Measurements from ENCODE around the gene ABHD1.
"Not testable (repeated sequence)": the region's sequence is repeated elsewhere in the genome, so short reads cannot be mapped to it uniquely, and the experiment has no call there.

ABHD1 gene

DNA sequence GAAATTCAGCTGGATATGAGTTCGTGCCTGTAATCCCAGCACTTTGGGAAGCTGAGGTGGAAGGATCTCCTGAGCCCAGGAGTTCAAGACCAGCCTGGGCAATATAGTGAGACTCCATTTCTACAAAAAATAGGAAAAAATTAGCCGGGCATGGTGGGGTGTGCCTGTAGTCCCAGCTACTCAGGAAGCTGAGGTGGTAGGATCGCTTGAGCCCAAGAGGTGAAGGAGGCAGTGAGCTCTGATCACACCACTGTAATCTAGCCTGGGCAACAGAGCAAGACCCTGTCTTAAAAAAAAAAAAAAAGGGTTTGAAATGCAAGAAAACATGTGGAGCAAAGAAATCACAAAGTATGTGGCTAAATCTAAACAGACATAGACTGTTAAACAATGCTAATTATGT is 14.5 kb upstream of the ABHD1 start:
- DNase-seq (ENCODE audit: low read depth, low spot score) = no peak

DNA sequence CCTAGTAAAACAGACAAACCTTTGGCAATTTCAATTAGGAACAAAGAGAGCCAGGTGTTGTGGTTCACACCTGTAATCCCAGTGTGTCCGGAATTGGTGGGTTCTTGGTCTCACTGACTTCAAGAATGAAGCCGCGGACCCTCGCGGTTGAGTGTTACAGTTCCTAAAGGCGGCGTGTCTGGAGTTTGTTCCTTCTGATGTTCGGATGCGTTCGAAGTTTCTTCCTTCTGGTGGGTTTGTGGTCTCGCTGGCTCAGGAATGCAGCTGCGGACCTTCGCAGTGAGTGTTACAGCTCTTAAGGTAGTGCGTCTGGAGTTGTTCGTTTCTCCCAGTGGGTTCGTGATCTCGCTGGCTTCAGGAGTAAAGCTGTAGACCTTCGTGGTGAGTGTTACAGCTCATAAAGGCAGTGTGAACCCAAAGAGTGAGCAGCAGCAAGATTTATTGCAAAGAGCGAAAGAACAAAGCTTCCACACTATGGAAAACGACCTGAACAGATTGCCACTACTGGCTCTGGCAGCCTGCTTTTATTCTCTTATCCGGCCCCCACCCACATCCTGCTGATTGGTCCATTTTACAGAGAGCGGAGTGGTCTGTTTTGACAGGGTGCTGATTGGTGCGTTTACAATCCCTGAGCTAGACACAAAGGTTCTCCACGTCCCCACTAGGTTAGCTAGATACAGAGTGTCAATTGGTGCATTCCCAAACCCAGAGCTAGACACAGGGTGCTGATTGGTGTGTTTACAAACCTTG is 12.8 kb upstream of the ABHD1 start:
- not testable (repeated sequence) for DNase-seq (ENCODE audit: low read depth, low spot score)

DNA sequence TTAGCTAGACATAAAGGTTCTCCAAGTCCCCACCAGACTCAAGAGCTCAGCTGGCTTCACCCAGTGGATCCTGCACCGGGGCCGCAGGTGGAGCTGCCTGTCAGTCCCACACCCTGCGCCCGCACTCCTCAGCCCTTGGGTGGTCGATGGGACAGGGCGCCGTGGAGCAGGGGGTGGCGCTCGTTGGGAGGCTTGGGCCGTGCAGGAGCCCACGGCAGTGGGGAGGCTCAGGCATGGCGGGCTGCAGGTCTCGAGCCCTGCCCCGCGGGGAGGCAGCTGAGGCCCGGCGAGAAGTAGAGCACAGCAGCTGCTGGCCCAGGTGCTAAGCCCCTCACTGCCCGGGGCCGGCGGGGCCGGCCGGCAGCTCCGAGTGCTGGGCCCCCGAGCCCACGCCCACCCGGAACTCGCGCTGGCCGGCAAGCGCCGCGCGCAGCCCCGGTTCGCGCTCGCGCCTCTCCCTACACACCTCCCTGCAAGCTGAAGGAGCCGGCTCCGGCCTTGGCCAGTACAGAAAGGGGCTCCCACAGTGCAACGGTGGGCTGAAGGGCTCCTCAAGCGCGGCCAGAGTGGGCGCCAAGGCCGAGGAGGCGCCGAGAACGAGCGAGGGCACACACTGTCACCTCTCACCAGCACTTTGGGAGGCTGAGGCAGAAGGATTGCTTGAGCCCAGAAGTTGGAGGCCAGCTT is 12.1 kb upstream of the ABHD1 start:
- not testable (repeated sequence) for DNase-seq (ENCODE audit: low read depth, low spot score)

DNA sequence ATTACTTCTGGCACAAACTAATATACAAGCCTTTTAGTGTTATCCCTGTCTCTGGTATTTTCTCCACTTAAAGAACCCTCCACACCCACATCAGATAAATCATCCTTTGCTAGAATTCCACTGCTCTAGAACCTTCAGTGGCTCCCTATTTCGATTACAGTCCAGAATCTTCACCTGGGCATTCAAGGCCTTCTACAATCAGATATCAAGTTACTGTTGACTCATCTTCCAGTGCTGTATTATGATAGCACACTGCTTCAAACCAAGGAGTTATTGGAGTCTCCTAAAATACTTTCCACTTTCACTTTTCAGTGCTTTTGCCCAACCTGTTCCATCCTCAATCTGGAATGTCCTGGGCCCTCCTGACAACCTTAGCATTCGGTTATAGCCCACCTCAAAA is 8.1 kb upstream of the ABHD1 start:
- no peak for DNase-seq (ENCODE audit: low read depth, low spot score)

DNA sequence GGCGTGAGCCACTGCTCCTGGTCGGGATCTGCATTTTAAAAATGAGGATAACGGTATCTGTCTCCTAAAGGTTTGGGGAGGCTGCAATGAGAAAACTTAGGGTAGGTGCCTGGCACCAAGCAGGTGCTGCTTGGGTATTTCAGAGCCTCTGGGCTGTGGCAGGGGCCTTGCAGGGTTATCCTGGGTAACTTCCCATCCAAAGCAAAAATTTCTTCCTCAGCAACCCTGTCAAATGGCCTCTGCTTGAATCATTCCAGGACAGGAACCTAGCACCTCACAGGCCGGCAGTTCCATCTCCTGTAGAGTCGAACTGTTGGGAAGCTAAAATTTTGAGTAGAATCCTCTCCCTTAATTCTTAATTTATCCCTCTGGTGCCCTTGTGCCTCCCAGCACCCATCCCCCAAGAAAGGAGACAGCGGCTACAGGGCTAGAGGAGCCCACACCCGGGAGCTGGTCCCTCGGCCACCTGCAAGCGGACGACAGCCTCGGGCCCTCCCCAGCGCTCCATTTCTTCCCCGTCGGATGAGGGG is 5.6 kb upstream of the ABHD1 start:
- no peak for DNase-seq (ENCODE audit: low read depth, low spot score)

DNA sequence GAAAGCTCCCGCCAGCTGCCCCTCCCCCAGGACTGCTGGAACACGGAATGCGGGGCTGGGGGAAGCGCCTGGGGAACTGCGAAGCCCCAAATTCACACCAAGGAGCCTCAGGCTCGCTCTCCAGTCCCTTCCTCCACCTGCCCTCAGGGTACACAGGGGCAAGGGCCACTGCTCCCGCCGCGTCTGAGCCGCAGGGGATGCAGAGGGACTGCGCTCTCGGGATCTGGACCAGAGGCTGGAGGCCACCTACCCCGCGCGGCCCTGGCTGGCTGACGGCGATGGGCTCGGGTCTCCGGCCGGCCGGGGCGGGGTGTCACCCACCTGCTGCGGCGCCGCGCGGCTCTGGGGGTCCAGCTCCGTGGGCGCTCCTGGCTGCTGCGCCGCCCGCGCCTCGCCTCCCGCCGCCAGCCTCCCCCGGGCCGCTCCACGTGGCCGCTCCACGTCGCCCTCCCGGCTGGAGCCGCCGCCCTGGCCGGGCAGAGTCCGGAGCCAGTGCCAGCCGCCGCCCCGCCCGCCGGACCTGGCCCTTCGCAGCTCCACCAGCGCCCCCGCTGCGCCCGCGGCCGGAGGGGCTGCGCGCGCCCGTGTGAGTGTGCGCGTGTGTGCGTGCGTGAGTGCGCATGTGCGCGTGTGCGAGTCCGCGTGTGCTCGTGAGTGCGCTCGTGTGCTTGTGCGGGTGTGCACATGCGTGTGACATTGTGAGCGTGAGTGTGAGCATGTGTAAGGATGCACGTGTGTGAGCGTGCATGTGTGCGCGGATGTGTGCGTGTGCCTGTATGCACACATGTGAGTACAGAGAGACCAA is 4.9 kb upstream of the ABHD1 start, which contains the start of gene CGREF1:
Gene CGREF1, minus strand, starts transcription at position 604 of the 805 bp plus-strand sequence. CDS start 14,762 bp downstream, outside the sequence.
- no peak for DNase-seq (ENCODE audit: low read depth, low spot score)

DNA sequence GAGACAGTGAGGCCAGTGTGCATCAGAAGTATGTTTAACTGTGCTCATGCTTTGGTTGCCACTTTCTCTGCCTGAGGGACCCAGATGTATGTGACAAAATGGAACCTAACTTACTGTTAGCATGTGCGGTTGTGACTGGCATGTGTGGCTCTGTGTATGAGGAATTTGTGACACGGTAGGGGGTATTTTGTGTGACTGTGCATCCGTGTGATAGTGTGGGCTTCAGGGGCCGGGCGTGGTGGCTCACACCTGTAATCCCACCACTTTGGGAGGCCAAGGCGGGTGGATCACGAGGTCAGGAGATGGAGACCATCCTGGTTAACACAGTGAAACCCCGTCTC is 4.3 kb upstream of the ABHD1 start:
- DNase-seq (ENCODE audit: low read depth, low spot score) = not testable (repeated sequence)

DNA sequence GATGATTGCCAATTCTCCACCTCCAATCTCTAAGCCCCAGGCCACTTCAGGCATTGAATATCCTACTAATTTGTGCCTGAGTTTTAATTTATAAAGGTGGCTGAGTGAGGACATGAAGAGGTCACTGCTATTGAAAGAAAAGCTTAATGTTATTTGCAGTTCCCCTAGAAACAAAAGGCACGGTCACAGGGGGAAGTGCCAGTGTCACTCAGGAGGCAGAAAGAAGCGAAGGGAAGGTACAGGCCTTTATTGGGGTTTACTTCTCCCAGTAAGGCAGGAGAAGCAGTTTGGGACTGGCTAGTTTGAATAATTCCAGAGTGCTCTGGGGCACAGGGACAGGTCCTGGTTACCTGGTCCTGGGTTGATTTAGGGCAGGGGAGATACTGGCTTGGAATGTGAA is 1.7 kb upstream of the ABHD1 start:
- DNase-seq (ENCODE audit: low read depth, low spot score) = no peak

DNA sequence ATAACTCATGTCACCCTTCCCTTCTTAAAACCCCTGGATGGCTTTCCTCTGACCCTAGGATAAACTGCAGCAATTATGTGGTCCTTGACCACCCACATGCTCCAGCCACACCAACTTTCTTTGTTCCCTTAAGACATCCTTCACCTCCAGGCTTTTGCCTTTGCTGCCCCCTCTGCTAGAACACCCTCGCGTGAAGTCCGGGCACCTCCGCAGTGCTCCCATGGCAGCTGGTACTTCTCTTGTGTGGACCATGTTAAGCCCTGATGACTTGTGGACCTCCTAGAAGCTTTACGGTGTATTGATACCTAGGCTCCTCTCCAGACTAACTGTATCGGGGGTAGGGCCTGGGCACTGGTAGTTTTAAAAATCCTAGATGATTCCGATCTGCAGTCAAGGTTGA is 824 bp upstream of the ABHD1 start:
- DNase-seq (ENCODE audit: low read depth, low spot score) = no peak

DNA sequence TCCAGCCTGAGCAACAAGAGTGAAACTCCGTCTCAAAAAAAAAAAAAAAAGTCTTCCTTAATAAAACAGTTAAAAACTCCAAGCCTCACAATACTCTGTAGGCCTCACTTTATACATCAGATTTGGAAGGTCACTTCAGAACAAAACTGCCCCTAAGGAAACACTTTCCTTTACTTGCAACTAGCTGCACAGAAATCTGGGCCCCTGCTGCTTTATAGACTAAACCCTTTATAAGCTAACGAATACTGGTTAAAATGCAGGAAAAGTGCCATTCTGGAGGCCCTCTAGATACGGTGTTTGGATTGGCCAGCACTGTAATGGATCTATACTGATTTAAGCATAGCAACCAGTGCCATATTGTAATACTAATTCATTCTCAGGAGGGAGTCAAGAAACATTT is 1.5 kb downstream of the ABHD1 start:
- DNase-seq (ENCODE audit: low read depth, low spot score) = no peak

DNA sequence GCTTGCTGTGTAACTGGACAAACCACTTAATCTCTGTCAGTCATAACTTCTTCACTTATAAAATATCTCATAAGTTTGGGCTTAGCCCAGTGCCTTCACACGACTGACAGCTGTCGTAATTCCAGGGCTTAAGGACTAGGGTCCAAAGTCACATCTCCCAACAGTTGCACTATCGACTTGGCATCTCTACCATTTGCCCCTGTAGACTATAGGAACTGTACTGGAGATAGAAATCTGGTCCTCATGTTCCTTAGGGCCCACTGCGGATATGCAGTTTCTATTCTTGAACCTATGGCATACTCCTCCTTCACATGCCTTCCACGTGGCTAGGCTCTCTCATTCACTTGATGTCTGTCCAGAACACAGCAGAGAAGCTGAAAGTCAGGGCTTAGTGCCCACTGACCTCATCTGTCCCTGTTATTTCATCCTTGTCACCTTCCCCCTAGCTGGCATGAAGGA is 2.7 kb downstream of the ABHD1 start:
- DNase-seq (ENCODE audit: low read depth, low spot score) = no peak

DNA sequence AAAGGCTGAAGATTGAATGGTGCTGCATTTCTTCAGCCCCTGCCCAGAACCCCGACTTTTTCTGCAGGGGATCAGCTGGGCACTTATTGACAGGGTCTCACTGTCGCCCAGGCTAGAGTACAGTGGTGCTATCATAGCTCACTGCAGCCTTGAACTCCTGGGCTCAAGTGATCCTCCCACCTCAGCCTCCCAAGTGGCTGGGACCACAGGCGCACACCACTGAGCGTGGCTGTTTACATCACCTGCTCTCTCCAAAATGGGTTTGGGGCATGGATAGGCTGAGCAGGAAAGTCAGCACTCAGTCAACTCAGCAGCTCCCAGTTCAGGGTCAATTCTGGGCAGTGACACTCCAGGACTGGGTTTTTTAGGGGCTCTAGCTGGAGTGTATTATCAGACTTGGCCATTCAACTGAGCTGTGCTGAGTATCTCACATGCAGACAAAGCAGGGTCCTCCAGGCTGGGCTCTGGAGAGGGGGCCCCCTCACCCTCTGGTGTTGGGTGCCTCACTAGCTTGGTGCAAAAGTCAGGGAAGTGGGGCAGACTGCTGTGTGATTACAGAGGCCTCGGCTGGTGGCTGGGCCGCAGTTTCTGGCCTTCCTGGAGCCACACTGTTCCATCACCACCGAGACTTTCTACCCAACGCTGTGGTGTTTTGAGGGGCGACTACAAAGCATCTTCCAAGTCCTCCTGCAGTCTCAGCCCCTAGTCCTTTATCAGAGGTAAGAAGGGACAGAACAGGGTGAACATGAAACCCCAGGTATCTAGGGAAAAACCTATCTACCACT is 4.5 kb downstream of the ABHD1 start:
- no peak for DNase-seq (ENCODE audit: low read depth, low spot score)

DNA sequence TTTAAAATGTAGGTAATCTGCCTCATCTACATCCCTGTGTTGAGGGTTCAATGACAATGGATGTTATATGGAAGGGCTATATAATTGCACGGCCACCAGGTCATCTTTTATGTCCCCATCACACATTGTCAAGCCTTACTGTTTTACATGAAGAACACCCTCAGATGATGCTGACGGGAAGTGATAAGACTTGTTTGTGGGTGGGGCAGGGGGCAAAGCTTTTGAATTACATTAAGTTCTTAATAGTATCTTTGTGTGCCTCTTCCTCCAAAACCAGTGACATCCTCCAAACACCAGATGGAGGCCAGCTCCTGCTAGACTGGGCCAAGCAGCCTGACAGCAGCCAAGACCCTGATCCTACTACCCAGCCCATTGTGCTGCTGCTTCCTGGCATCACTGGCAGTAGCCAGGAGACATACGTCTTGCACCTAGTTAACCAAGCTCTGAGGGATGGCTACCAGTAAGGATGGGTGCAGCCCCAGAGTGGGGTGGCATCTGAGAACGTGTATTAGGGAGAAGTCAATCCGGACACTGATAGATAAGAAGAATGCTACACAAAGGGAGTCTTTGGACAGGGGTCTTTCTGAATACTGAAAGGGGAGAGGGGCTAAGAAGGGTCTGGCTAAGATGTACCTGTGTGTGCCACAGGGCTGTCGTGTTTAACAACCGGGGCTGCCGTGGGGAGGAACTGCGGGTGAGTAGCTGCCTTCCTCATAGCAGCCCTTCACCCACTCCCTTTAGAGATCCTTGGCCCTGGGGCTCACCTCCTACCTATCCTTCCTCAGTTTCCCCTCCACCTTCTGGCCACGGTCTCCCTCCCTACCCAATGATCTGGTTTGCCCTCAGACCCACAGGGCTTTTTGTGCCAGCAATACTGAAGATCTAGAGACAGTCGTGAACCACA is 5.3 kb downstream of the ABHD1 start:
- DNase-seq (ENCODE audit: low read depth, low spot score) = no peak

DNA sequence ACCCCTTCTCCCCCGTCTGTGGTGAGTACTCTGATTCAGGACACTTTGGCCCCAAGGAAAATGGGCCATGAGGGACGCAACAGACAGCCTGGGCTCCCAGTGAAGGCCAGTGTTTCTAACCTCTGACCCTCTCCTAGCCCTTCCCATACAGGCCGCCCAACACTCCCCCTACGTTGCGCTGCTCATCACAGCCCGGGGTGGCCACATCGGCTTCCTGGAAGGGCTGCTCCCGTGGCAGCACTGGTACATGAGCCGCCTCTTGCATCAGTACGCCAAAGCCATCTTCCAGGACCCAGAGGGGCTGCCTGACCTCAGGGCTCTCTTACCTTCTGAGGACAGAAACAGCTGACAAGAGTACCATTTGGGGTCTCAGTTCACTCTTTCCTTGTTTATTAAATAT is 6.8 kb downstream of the ABHD1 start:
- DNase-seq (ENCODE audit: low read depth, low spot score) = no peak

DNA sequence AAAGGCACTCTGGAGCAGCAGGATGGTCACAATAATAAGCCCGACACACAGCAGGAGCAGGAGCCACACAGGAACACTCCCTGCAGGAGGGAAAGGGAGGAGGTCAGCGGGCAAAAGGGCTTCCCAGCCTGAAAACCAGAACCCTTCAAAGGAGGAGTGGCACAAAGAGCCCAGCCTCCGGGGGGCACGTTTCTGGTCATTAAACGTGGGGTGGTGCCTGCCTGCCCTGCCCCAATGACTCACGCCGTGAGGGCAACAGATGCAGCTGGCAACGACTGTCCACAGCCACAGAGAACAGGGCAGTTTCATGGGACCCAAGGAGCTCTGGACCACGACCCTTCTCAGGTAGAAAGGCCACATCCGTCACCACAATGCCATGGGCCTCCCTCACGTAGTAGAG is 7.8 kb downstream of the ABHD1 start:
- DNase-seq (ENCODE audit: low read depth, low spot score) = no peak

DNA sequence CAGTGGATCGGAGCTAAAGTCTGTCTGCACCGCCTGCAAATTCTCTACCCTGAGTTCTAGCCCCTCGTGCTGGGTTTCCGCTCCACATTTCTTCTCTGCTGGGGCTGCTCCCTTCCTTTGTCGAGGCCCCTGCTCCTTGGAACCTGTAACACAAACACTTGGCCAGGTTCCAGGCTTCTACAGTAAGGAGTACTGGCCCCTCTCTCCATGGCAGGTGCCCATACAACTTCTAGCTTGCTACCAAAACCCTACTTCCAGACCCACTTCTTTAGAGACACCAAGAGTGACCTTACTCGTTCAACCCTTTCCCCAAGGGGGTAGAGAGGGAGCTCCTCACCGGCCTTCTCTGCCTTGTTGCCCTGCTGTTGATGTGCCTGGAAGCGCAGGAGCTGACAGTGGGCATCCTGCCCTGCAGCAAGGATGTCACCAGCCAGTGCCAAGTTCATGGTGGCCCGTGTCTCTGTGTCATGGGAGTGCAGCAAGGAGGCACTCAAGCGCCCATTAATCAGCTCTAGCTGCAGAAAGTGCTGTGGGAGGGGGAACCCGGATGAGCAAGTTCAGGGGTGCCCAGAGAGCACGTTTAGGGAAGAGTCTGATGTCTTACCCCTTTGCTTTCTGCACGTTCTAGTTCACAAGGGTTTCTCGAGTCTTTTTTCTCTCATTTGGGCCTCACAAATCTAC is 9.7 kb downstream of the ABHD1 start:
- DNase-seq (ENCODE audit: low read depth, low spot score) = no peak

DNA sequence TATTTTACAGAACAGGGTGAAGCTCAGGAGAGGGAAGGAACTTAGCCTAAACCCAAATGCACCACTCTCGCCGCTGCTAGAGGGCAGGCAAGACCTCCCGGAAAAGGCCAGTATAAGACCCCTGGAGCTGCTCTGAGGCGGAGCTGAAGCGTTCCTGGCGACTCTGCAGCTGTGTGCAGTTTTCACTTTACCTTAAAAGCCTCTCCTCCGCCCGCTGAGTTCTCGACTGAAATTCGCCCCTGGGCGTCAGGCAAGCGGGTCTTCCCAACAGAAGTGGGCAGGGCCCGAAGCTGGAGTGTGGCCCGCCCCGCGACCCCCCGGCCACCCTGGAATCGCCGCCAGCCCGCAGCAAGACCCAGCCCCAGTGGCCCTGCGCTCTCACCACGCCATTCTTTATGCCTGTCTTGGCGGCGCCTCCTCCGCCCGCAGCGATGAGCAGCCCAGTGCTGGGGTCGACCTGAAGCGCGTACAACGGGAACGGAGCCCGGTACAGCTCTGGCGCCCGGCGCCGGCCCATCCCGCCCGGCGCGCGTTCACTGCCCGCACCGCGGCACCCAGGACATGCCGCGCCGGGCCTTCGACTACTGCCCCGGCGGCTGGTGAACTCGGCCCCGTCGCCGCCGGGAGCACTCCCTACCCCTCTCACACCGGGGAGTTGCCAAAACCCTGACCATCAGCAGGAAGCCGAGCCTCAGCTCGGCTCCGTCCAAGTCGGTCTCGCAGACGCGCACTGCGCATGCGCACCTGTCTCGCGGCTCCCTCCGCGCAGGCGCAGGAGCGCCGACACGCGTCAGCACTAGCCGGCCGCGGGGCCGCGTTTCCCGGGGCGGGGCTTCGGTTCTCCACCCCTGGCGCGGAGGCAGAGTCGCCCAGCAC is 10.5 kb downstream of the ABHD1 start, which contains the start of gene PREB:
Gene PREB, minus strand, starts transcription at position 732 of the 876 bp plus-strand sequence. Its CDS starts 215 bp downstream, at position 517.
- DNase-seq (ENCODE audit: low read depth, low spot score) = peak; percentile 90

DNA sequence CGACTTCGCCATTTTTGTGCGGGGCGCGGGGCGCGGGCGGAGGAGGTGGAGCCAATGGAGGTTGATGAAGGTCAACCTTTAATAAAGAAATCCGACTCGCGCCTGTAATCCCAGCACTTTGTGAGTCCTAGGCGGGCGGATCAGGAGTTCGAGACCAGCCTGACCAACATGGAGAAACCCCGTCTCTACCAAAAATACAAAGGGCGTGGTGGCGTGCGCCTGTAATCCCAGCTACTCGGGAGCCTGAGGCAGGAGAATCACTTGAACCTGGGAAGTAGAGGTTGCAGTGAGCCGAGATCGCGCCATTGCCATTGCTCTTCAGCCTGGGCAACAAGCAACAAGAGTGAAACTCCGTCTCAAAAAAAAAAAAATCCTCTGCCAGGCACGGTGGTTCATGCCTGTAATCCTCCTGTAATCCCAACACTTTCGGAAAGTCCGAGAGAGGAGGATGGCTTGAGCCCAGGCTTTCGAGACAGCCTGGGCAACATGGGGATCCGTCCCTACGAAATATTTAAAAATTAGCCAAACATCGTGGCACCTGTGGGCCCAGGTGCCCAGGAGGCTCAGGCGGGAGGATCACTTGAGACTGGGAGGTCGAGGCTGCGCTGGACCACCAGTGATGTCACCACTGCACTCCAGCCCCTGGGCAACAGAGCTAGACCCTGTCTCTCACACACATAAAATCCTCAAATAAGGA is 11.3 kb downstream of the ABHD1 start:
- DNase-seq (ENCODE audit: low read depth, low spot score) = no peak
